ENCODE measurements around the gene PIP4P1. TPM values are rescaled to one million over a fixed set of nuclear protein-coding genes. Genes with fewer than 3 reads are reported as not detected.

PIP4P1 gene
- polyA plus RNA-seq, 3 donors: 19.4 to 106 (median 21.2) TPM

- H3K4me3 Mint-ChIP-seq: no peak overlapping the region
- H3K4me1 ChIP-seq (ENCODE audit: control insufficient read depth in 1 of 2, insufficient read depth in 2 of 2, low read length in 2 of 2): peaks cover 27 to 31% of the 10 kb centered on the region in 2 donors
- no peaks in the 10 kb centered on the region for H3K9me3 ChIP-seq (replicated peaks in 1 of 2; ENCODE audit: control insufficient read depth in 1 of 2, insufficient read depth in 1 of 2, low read length in 2 of 2)
- H3K36me3 ChIP-seq (replicated peaks in 1 of 2; ENCODE audit: control insufficient read depth in 1 of 2, insufficient read depth in 2 of 2, low read length in 2 of 2): no peaks in the 10 kb centered on the region
- H3K9ac ChIP-seq (ENCODE audit: insufficient read depth, low read length, poor library complexity, severe bottlenecking): no peak overlapping the region
- 95% methylated on average over 38 of the region's 44 CpGs for WGBS (ENCODE audit: insufficient coverage)
- H3K4me2 ChIP-seq (replicated peaks; ENCODE audit: extremely low read depth, low read length, poor library complexity, severe bottlenecking): no peak overlapping the region
- H3K36me3 Mint-ChIP-seq: peaks cover 0 to 2% of the 10 kb centered on the region in 2 donors
- peak overlapping the region in 1 of 7 donors; percentile 75 for H3K27ac Mint-ChIP-seq
- H3K27ac ChIP-seq (ENCODE audit: low read depth in 1 of 2, low read length in 2 of 2): no peak overlapping the region
- no peaks in the 10 kb centered on the region for H4K20me1 ChIP-seq (ENCODE audit: insufficient read depth, low read length)
- no peak overlapping the region for H3K4me3 ChIP-seq (replicated peaks in 1 of 3; ENCODE audit: low read depth in 2 of 3, low read length in 3 of 3)
- peaks cover 39% of the 10 kb centered on the region for H3K4me1 Mint-ChIP-seq
- no peak overlapping the region for H2AFZ ChIP-seq (ENCODE audit: insufficient read depth, low read depth, low read length, poor library complexity, severe bottlenecking)
- H3K27me3 Mint-ChIP-seq (ENCODE audit: low read depth in 3 of 3): peaks cover 0 to 5% (median 0%) of the 10 kb centered on the region in 3 donors
- TF ChIP-seq CTCF (IDR thresholded peaks at IDR 0.05): no peak
- H3K27me3 ChIP-seq (ENCODE audit: control insufficient read depth in 2 of 2, insufficient read depth in 2 of 2, low read length in 2 of 2): no peaks in the 10 kb centered on the region
- intact Hi-C loops (cut with micrococcal nuclease): loop anchor here in 1 of 2 donors (5.0 kb wide), 1 partner anchor 52 kb away; no protein-coding TSS in a partner anchor
- peaks cover 0 to 7% (median 3%) of the 10 kb centered on the region in 7 donors for H3K9me3 Mint-ChIP-seq
- no peaks in the 10 kb centered on the region for H3K79me2 ChIP-seq (ENCODE audit: insufficient read depth, low read length)
- no peak for DNase-seq
Measured at GRCh38 chr14:20434701-20435581, 26.3 kb downstream of the PIP4P1 start.

GRCh38 chr14:20429801-20430669, 31.2 kb downstream of the PIP4P1 start:
- H3K27me3 ChIP-seq (ENCODE audit: control insufficient read depth in 2 of 2, insufficient read depth in 2 of 2, low read length in 2 of 2): no peaks in the 10 kb centered on the region
- H3K4me1 Mint-ChIP-seq: peaks cover 55% of the 10 kb centered on the region
- H3K27ac ChIP-seq (ENCODE audit: low read depth in 1 of 2, low read length in 2 of 2): no peak overlapping the region
- intact Hi-C loops (cut with micrococcal nuclease): loop anchor here in 1 of 2 donors (5.0 kb wide), 1 partner anchor 57 kb away; no protein-coding TSS in a partner anchor
- H3K36me3 ChIP-seq (replicated peaks in 1 of 2; ENCODE audit: control insufficient read depth in 1 of 2, insufficient read depth in 2 of 2, low read length in 2 of 2): no peaks in the 10 kb centered on the region
- peaks cover 50 to 51% of the 10 kb centered on the region in 2 donors for H3K4me1 ChIP-seq (ENCODE audit: control insufficient read depth in 1 of 2, insufficient read depth in 2 of 2, low read length in 2 of 2)
- peaks cover 0 to 2% (median 0%) of the 10 kb centered on the region in 7 donors for H3K9me3 Mint-ChIP-seq
- H3K4me2 ChIP-seq (replicated peaks; ENCODE audit: extremely low read depth, low read length, poor library complexity, severe bottlenecking): no peak overlapping the region
- no peak overlapping the region for H3K4me3 Mint-ChIP-seq
- no peaks in the 10 kb centered on the region for H3K79me2 ChIP-seq (ENCODE audit: insufficient read depth, low read length)
- no peaks in the 10 kb centered on the region for H3K9me3 ChIP-seq (replicated peaks in 1 of 2; ENCODE audit: control insufficient read depth in 1 of 2, insufficient read depth in 1 of 2, low read length in 2 of 2)
- H3K4me3 ChIP-seq (replicated peaks in 1 of 3; ENCODE audit: low read depth in 2 of 3, low read length in 3 of 3): peak overlapping the region in 1 of 3 experiments; percentile 10
- H4K20me1 ChIP-seq (ENCODE audit: insufficient read depth, low read length): peaks cover 3% of the 10 kb centered on the region
- H3K9ac ChIP-seq (ENCODE audit: insufficient read depth, low read length, poor library complexity, severe bottlenecking): no peak overlapping the region
- peaks cover 0 to 3% of the 10 kb centered on the region in 2 donors for H3K36me3 Mint-ChIP-seq
- 55% methylated on average over 26 of the region's 30 CpGs for WGBS (ENCODE audit: insufficient coverage)
- H2AFZ ChIP-seq (ENCODE audit: insufficient read depth, low read depth, low read length, poor library complexity, severe bottlenecking): peak overlapping the region; percentile 66
- no peak for DNase-seq
- H3K27me3 Mint-ChIP-seq (ENCODE audit: low read depth in 3 of 3): peaks cover 0 to 2% (median 0%) of the 10 kb centered on the region in 3 donors
- TF ChIP-seq CTCF (IDR thresholded peaks at IDR 0.05): no peak
- H3K27ac Mint-ChIP-seq: no peak overlapping the region
